ENCODE results near the gene PARVA. TPM values are rescaled to one million over a fixed set of nuclear protein-coding genes. Genes with fewer than 3 reads are reported as not detected.
A peak's percentile ranks its signal among the peaks of the same experiment; 100 is the strongest.

PARVA gene
- total RNA-seq, 1 donor from 2014 or later, result 170 TPM

GRCh38 chr11:12394601-12395000 is 17.2 kb downstream of the PARVA start:
- no peak for TF ChIP-seq CTCF (IDR thresholded peaks at IDR 0.05)
- Mint-ChIP-seq H3K9me3 (ENCODE audit: low read depth) (peaks cover 5% of the 10 kb centered on the region), H3K4me3 (ENCODE audit: unreplicated experiment) (no peak overlapping the region), H3K27me3 (ENCODE audit: low read depth) (no peaks in the 10 kb centered on the region), H3K27ac (ENCODE audit: unreplicated experiment) (no peak overlapping the region), H3K4me1 (ENCODE audit: low read depth) (peaks cover 63% of the 10 kb centered on the region), H3K36me3 (ENCODE audit: low read depth) (peaks cover 6% of the 10 kb centered on the region)
- no peak for DNase-seq (ENCODE audit: low spot score)

- Mint-ChIP-seq H3K27ac (ENCODE audit: unreplicated experiment) (no peak overlapping the region), H3K27me3 (ENCODE audit: low read depth) (no peaks in the 10 kb centered on the region), H3K4me1 (ENCODE audit: low read depth) (peaks cover 57% of the 10 kb centered on the region), H3K4me3 (ENCODE audit: unreplicated experiment) (no peak overlapping the region), H3K36me3 (ENCODE audit: low read depth) (peaks cover 6% of the 10 kb centered on the region), H3K9me3 (ENCODE audit: low read depth) (peaks cover 5% of the 10 kb centered on the region)
- no peak for DNase-seq (ENCODE audit: low spot score)
- no peak for TF ChIP-seq CTCF (IDR thresholded peaks at IDR 0.05)
Measured at GRCh38 chr11:12395333-12395732, 18.0 kb downstream of the PARVA start.

- Mint-ChIP-seq H3K27ac (ENCODE audit: unreplicated experiment) (peak overlapping the region; percentile 92), H3K9me3 (ENCODE audit: low read depth) (peaks cover 5% of the 10 kb centered on the region), H3K4me1 (ENCODE audit: low read depth) (peaks cover 67% of the 10 kb centered on the region), H3K4me3 (ENCODE audit: unreplicated experiment) (no peak overlapping the region), H3K36me3 (ENCODE audit: low read depth) (peaks cover 6% of the 10 kb centered on the region), H3K27me3 (ENCODE audit: low read depth) (no peaks in the 10 kb centered on the region)
- no peak for DNase-seq (ENCODE audit: low spot score)
- TF ChIP-seq CTCF (IDR thresholded peaks at IDR 0.05), result no peak
Measured at GRCh38 chr11:12397931-12398334, 20.6 kb downstream of the PARVA start.

- DNase-seq (ENCODE audit: low spot score), result no peak
- peak overlapping the region; percentile 11 for H3K27ac Mint-ChIP-seq (ENCODE audit: unreplicated experiment)
- no peak overlapping the region for H3K4me3 Mint-ChIP-seq (ENCODE audit: unreplicated experiment)
- H3K36me3 Mint-ChIP-seq (ENCODE audit: low read depth), result peaks cover under 1% of the 10 kb centered on the region
- peaks cover 3% of the 10 kb centered on the region for H3K9me3 Mint-ChIP-seq (ENCODE audit: low read depth)
- no peak for TF ChIP-seq CTCF (IDR thresholded peaks at IDR 0.05)
- no peaks in the 10 kb centered on the region for H3K27me3 Mint-ChIP-seq (ENCODE audit: low read depth)
- H3K4me1 Mint-ChIP-seq (ENCODE audit: low read depth), result peaks cover 69% of the 10 kb centered on the region
Measured at GRCh38 chr11:12399355-12399754, 22.0 kb downstream of the PARVA start.

- TF ChIP-seq CTCF (IDR thresholded peaks at IDR 0.05), result no peak
- Mint-ChIP-seq H3K27me3 (ENCODE audit: low read depth) (no peaks in the 10 kb centered on the region), H3K4me3 (ENCODE audit: unreplicated experiment) (no peak overlapping the region), H3K4me1 (ENCODE audit: low read depth) (peaks cover 71% of the 10 kb centered on the region), H3K9me3 (ENCODE audit: low read depth) (no peaks in the 10 kb centered on the region), H3K36me3 (ENCODE audit: low read depth) (peaks cover 1% of the 10 kb centered on the region), H3K27ac (ENCODE audit: unreplicated experiment) (peak overlapping the region; percentile 67)
- no peak for DNase-seq (ENCODE audit: low spot score)
Measured at GRCh38 chr11:12402025-12402424, 24.7 kb downstream of the PARVA start.

Measured in chondrocyte (in vitro differentiated cells).